BJ (cell line): ENCODE measurements around the gene DSCAML1. TPM values are rescaled to one million over a fixed set of nuclear protein-coding genes. Genes with fewer than 3 reads are reported as not detected.

Source experiments
- CTCF ChIA-PET: fragments of 350-600 bp; formaldehyde crosslinking; extraction: SDS; loops from one replicate; lab custom pipeline; 2021; ENCODE audit warnings: antibody characterized with exemption, inconsistent platforms; lab: Yijun Ruan, JAX
- POLR2A ChIA-PET: fragments of 300-600 bp; sonication (Branson Sonifier 250); formaldehyde crosslinking; extraction: SDS; loops from one replicate; lab custom pipeline; 2021; ENCODE audit warnings: antibody characterized with exemption; lab: Charles Lee
- DNase-seq: peaks from one replicate; pipeline ENCODE4 v3.0.0-alpha.2; 2011; ENCODE audit warnings: low read depth
- H3K27me3 ChIP-seq: 2 replicates; pipeline ENCODE4 v1.6.0; 2011; ENCODE audit warnings: low read length; ENCODE audit not compliant: control insufficient read depth, insufficient read depth
- H3K36me3 ChIP-seq: 2 replicates; pipeline ENCODE4 v1.5.1; 2011; ENCODE audit warnings: low read length; ENCODE audit not compliant: control insufficient read depth, insufficient read depth
- H3K4me3 ChIP-seq: 2 replicates; pipeline ENCODE4 v1.5.1; 2011; ENCODE audit warnings: low read depth, mild to moderate bottlenecking, control low read depth, low read length
- CTCF ChIP-seq: IDR thresholded peaks from 2 replicates; pipeline ENCODE4 v1.5.1; 2011; ENCODE audit warnings: low read depth, mild to moderate bottlenecking, control low read depth, inconsistent platforms, low read length, moderate library complexity; ENCODE audit not compliant: insufficient read depth
- polyA plus RNA-seq: library from polyadenylated mRNA; depleted of rRNA; stranded (reverse); fragments of >200 nt; gene quantifications from 2 replicates; pipeline ENCODE4 v1.2.3, GENCODE V29; 2011

Gene DSCAML1
- polyA plus RNA-seq, 1 experiment = not detected

DNA sequence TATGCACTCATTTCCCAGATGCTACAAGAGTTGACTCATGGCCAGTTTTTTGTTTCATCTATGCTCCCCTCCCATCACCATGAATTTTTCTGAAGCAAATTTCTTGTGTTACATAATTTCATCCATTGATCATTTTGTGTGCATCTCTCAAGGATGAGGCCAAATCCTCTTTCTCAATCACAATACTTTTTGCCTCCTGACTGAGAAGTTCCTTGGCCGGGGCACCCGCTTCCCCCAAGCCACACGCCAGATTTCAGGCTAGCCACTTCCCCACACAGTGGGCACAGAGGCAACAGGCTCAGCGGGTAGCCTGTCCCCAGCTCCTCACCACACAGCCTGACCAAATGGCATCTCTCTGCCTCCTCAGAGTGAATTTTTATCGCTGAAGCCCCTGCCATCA, 9.8 kb upstream of the DSCAML1 start:
- no peak for TF ChIP-seq CTCF
- CTCF ChIA-PET = interaction anchor here (0.7 to 8.1 kb wide), 23 partner anchors 8 to 333 kb away, joined by 3 to 155 read pairs (median 6); partner anchors contain the start of gene FXYD2
- no peak for DNase-seq
- Histone ChIP-seq H3K27me3 (peaks cover 4% of the 10 kb centered on the region), H3K36me3 (no peaks in the 10 kb centered on the region), H3K4me3 (no peak overlapping the region)
- POLR2A ChIA-PET = no interaction called here

GRCh38 chr11:117805045-117805444, 8.0 kb upstream of the DSCAML1 start:
- ChIA-PET POLR2A (no interaction called here), CTCF (interaction anchor here (1.5 to 8.1 kb wide), 3 partner anchors 13 to 248 kb away, joined by 4 to 155 read pairs (median 4); no protein-coding TSS in a partner anchor)
- no peaks in the 10 kb centered on the region for H3K36me3 ChIP-seq
- no peak overlapping the region for H3K4me3 ChIP-seq
- H3K27me3 ChIP-seq = peaks cover 4% of the 10 kb centered on the region
- DNase-seq = no peak
- TF ChIP-seq CTCF = no peak

GRCh38 chr11:117803896-117804295, 6.9 kb upstream of the DSCAML1 start:
- ChIA-PET CTCF (interaction anchor here (0.9 to 8.1 kb wide), 4 partner anchors 14 to 988 kb away, joined by 3 to 155 read pairs (median 4); no protein-coding TSS in a partner anchor), POLR2A (no interaction called here)
- no peak for DNase-seq
- no peaks in the 10 kb centered on the region for H3K36me3 ChIP-seq
- H3K4me3 ChIP-seq = no peak overlapping the region
- no peak for TF ChIP-seq CTCF
- H3K27me3 ChIP-seq = peaks cover 4% of the 10 kb centered on the region

- ChIA-PET POLR2A (no interaction called here), CTCF (interaction anchor here (1.1 to 4.1 kb wide), 3 partner anchors 9 to 147 kb away, joined by 4 to 36 read pairs (median 5); no protein-coding TSS in a partner anchor)
- no peak overlapping the region for H3K4me3 ChIP-seq
- H3K27me3 ChIP-seq = peaks cover 21% of the 10 kb centered on the region
- no peak for DNase-seq
- H3K36me3 ChIP-seq = no peaks in the 10 kb centered on the region
- no peak for TF ChIP-seq CTCF
Measured at GRCh38 chr11:117799634-117800033, 2.6 kb upstream of the DSCAML1 start.

DNA sequence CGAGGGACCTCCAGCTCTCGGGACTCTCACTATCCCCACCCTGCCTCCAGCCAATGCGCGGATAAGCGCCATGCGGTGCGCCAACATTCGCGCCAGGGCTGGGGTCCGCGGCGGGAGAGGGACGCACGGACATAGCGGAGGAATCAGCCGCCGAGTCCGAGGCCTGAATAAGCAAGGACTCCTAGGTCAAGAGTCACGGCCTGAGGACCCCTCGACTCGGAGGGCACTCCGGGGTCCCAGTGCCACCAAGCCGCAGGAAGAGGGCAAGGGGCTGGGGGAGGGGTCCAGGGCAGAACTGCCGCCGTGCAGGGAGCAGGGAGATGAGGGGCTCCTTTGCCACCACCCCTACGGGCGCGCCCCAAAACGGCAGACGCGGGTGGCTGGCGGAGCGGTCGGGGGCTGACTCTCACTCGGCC, 552 bp downstream of the DSCAML1 start:
- no peak overlapping the region for H3K4me3 ChIP-seq
- no peaks in the 10 kb centered on the region for H3K36me3 ChIP-seq
- TF ChIP-seq CTCF = no peak
- DNase-seq = no peak
- peaks cover 20% of the 10 kb centered on the region for H3K27me3 ChIP-seq
- POLR2A ChIA-PET = no interaction called here
- CTCF ChIA-PET = no interaction called here
